Naive B cell (primary cell): Measurements from ENCODE around the gene CERKL. TPM values are rescaled to one million over a fixed set of nuclear protein-coding genes. Genes with fewer than 3 reads are reported as not detected.

Experiments used
- ATAC-seq, 2 donors: fragments of 150-1000 bp; cut with Tn5 transposase; 2 replicates each; pipeline ENCODE4 v1.10.0; 2021; ENCODE audit warnings: low read depth in 2 of 2, mild to moderate bottlenecking in 2 of 2, moderate library complexity in 2 of 2
- DNase-seq: peaks from one replicate; pipeline ENCODE4 v3.0.0; 2022
- H3K27ac Mint-ChIP-seq, 6 donors: one replicate each; pipeline ENCODE4 v1.8.0; 2020 to 2022; ENCODE audit warnings: mild to moderate bottlenecking in 6 of 6, mixed read lengths in 6 of 6, moderate library complexity in 5 of 6, inconsistent platforms in 2 of 6
- H3K27me3 Mint-ChIP-seq, 3 donors: one replicate each; pipeline ENCODE4 v1.8.0; 2021 to 2022; ENCODE audit warnings: mixed read lengths in 3 of 3, mild to moderate bottlenecking in 1 of 3
- H3K36me3 Mint-ChIP-seq, 2 donors: one replicate each; pipeline ENCODE4 v1.8.0; 2020 to 2022; ENCODE audit warnings: mixed read lengths in 2 of 2, inconsistent platforms in 1 of 2, mild to moderate bottlenecking in 1 of 2
- H3K4me1 Mint-ChIP-seq, 3 donors: one replicate each; pipeline ENCODE4 v1.8.0; 2020 to 2022; ENCODE audit warnings: mixed read lengths in 3 of 3, inconsistent platforms in 1 of 3, mild to moderate bottlenecking in 1 of 3, moderate library complexity in 1 of 3
- H3K4me3 Mint-ChIP-seq, 8 donors: one replicate each; pipeline ENCODE4 v1.8.0; 2020 to 2022; ENCODE audit warnings: mild to moderate bottlenecking in 8 of 8, mixed read lengths in 8 of 8, moderate library complexity in 8 of 8, inconsistent platforms in 2 of 8
- H3K9me3 Mint-ChIP-seq, 7 donors: one replicate each; pipeline ENCODE4 v1.8.0; 2020 to 2022; ENCODE audit warnings: mixed read lengths in 7 of 7, mild to moderate bottlenecking in 5 of 7, inconsistent platforms in 2 of 7, moderate library complexity in 1 of 7
- polyA plus RNA-seq, 6 donors: library from polyadenylated mRNA; unstranded; fragments of 300-500 nt; fragmentation: Illumina TruSeq; gene quantifications; one replicate each; pipeline ENCODE4 v1.2.3, GENCODE V29; 2021; ENCODE audit warnings: low read depth in 6 of 6

The CERKL gene
- polyA plus RNA-seq, 6 donors from 2014 or later, result 14.8 to 24.5 (median 19.6) TPM

GRCh38 chr2:181605889-181606837 is 50.7 kb downstream of the CERKL start:
- ATAC-seq (no peak), DNase-seq (no peak)
- H3K4me3 Mint-ChIP-seq, result no peak overlapping the region
- peaks cover 0 to 6% of the 10 kb centered on the region in 2 donors for H3K36me3 Mint-ChIP-seq
- peaks cover 0 to 17% (median 5%) of the 10 kb centered on the region in 7 donors for H3K9me3 Mint-ChIP-seq
- peaks cover 0 to 15% (median 12%) of the 10 kb centered on the region in 3 donors for H3K4me1 Mint-ChIP-seq
- H3K27me3 Mint-ChIP-seq, result peaks cover 0 to 6% (median 4%) of the 10 kb centered on the region in 3 donors
- H3K27ac Mint-ChIP-seq, result peak overlapping the region in 2 of 6 donors; percentile 42 to 72

- peaks cover 0 to 17% (median 5%) of the 10 kb centered on the region in 7 donors for H3K9me3 Mint-ChIP-seq
- peaks cover 0 to 18% (median 4%) of the 10 kb centered on the region in 3 donors for H3K27me3 Mint-ChIP-seq
- ATAC-seq (peak; percentile 46 to 66), DNase-seq (no peak)
- H3K4me1 Mint-ChIP-seq, result peaks cover 0 to 8% (median 8%) of the 10 kb centered on the region in 3 donors
- peaks cover 0 to 6% of the 10 kb centered on the region in 2 donors for H3K36me3 Mint-ChIP-seq
- no peak overlapping the region for H3K4me3 Mint-ChIP-seq
- H3K27ac Mint-ChIP-seq, result no peak overlapping the region
Observed at GRCh38 chr2:181602017-181602416, 54.9 kb downstream of the CERKL start.

GRCh38 chr2:181596556-181596955 is 60.3 kb downstream of the CERKL start:
- Mint-ChIP-seq H3K4me3 (no peak overlapping the region), H3K4me1 (no peaks in the 10 kb centered on the region), H3K27ac (no peak overlapping the region), H3K9me3 (no peaks in the 10 kb centered on the region), H3K36me3 (no peaks in the 10 kb centered on the region), H3K27me3 (peaks cover 0 to 12% (median 4%) of the 10 kb centered on the region in 3 donors)
- ATAC-seq (no peak), DNase-seq (no peak)

- Mint-ChIP-seq H3K4me1 (no peaks in the 10 kb centered on the region), H3K27ac (no peak overlapping the region), H3K36me3 (no peaks in the 10 kb centered on the region), H3K27me3 (peaks cover 0 to 7% (median 4%) of the 10 kb centered on the region in 3 donors), H3K9me3 (no peaks in the 10 kb centered on the region), H3K4me3 (no peak overlapping the region)
- ATAC-seq (no peak), DNase-seq (no peak)
Observed at GRCh38 chr2:181594322-181594721, 62.6 kb downstream of the CERKL start.

- peaks cover 6 to 14% (median 10%) of the 10 kb centered on the region in 3 donors for H3K4me1 Mint-ChIP-seq
- H3K27ac Mint-ChIP-seq, result no peak overlapping the region
- H3K27me3 Mint-ChIP-seq, result peaks cover 0 to 9% (median 0%) of the 10 kb centered on the region in 3 donors
- H3K4me3 Mint-ChIP-seq, result no peak overlapping the region
- H3K9me3 Mint-ChIP-seq, result no peaks in the 10 kb centered on the region
- ATAC-seq (no peak), DNase-seq (no peak)
- H3K36me3 Mint-ChIP-seq, result no peaks in the 10 kb centered on the region
Observed at GRCh38 chr2:181589779-181590178, 67.1 kb downstream of the CERKL start.

- Mint-ChIP-seq H3K36me3 (no peaks in the 10 kb centered on the region), H3K4me3 (no peak overlapping the region), H3K9me3 (no peaks in the 10 kb centered on the region), H3K4me1 (peaks cover 6 to 14% (median 10%) of the 10 kb centered on the region in 3 donors), H3K27me3 (peaks cover 0 to 9% (median 0%) of the 10 kb centered on the region in 3 donors), H3K27ac (no peak overlapping the region)
- DNase-seq, result no peak
- no peak for ATAC-seq
Observed at GRCh38 chr2:181588546-181588945, 68.4 kb downstream of the CERKL start.

GRCh38 chr2:181586569-181587081 is 70.3 kb downstream of the CERKL start:
- Mint-ChIP-seq H3K9me3 (no peaks in the 10 kb centered on the region), H3K4me1 (peaks cover 6 to 14% (median 10%) of the 10 kb centered on the region in 3 donors), H3K36me3 (no peaks in the 10 kb centered on the region), H3K4me3 (peak overlapping the region in 1 of 8 donors; percentile 45), H3K27me3 (peaks cover 0 to 10% (median 0%) of the 10 kb centered on the region in 3 donors), H3K27ac (peak overlapping the region in 1 of 6 donors; percentile 6)
- DNase-seq (no peak), ATAC-seq (peak; percentile 38 to 41)

GRCh38 chr2:181585732-181586131 is 71.2 kb downstream of the CERKL start:
- no peak for ATAC-seq
- Mint-ChIP-seq H3K36me3 (no peaks in the 10 kb centered on the region), H3K27ac (no peak overlapping the region), H3K27me3 (peaks cover 0 to 10% (median 0%) of the 10 kb centered on the region in 3 donors), H3K9me3 (no peaks in the 10 kb centered on the region), H3K4me3 (no peak overlapping the region), H3K4me1 (peaks cover 6 to 14% (median 10%) of the 10 kb centered on the region in 3 donors)
- no peak for DNase-seq

GRCh38 chr2:181581534-181581933 is 75.4 kb downstream of the CERKL start:
- Mint-ChIP-seq H3K27me3 (peaks cover 0 to 9% (median 0%) of the 10 kb centered on the region in 3 donors), H3K36me3 (no peaks in the 10 kb centered on the region), H3K9me3 (no peaks in the 10 kb centered on the region), H3K27ac (no peak overlapping the region), H3K4me1 (peaks cover 3 to 9% (median 6%) of the 10 kb centered on the region in 3 donors), H3K4me3 (no peak overlapping the region)
- ATAC-seq (no peak), DNase-seq (no peak)

- ATAC-seq (no peak), DNase-seq (no peak)
- H3K9me3 Mint-ChIP-seq, result no peaks in the 10 kb centered on the region
- H3K27ac Mint-ChIP-seq, result no peak overlapping the region
- no peak overlapping the region for H3K4me3 Mint-ChIP-seq
- no peaks in the 10 kb centered on the region for H3K36me3 Mint-ChIP-seq
- no peaks in the 10 kb centered on the region for H3K4me1 Mint-ChIP-seq
- peaks cover 0 to 9% (median 0%) of the 10 kb centered on the region in 3 donors for H3K27me3 Mint-ChIP-seq
Observed at GRCh38 chr2:181578829-181579228, 78.1 kb downstream of the CERKL start.

- Mint-ChIP-seq H3K27ac (no peak overlapping the region), H3K4me1 (no peaks in the 10 kb centered on the region), H3K27me3 (peaks cover 0 to 5% (median 0%) of the 10 kb centered on the region in 3 donors), H3K36me3 (no peaks in the 10 kb centered on the region), H3K4me3 (no peak overlapping the region), H3K9me3 (no peaks in the 10 kb centered on the region)
- DNase-seq, result no peak
- no peak for ATAC-seq
Observed at GRCh38 chr2:181576431-181576830, 80.5 kb downstream of the CERKL start.

GRCh38 chr2:181575650-181576025 is 81.3 kb downstream of the CERKL start:
- no peak overlapping the region for H3K27ac Mint-ChIP-seq
- H3K9me3 Mint-ChIP-seq, result no peaks in the 10 kb centered on the region
- no peak for DNase-seq

GRCh38 chr2:181575024-181575649 is 81.8 kb downstream of the CERKL start:
- Mint-ChIP-seq H3K27me3 (peaks cover 0 to 5% (median 0%) of the 10 kb centered on the region in 3 donors), H3K36me3 (no peaks in the 10 kb centered on the region), H3K4me3 (no peak overlapping the region), H3K27ac (no peak overlapping the region), H3K9me3 (no peaks in the 10 kb centered on the region), H3K4me1 (no peaks in the 10 kb centered on the region)
- no peak for DNase-seq
- no peak for ATAC-seq

More at GRCh38 chr2:181575650-181576025, 81.3 kb downstream of the CERKL start:
- Mint-ChIP-seq H3K4me3 (no peak overlapping the region), H3K27me3 (peaks cover 0 to 5% (median 0%) of the 10 kb centered on the region in 3 donors), H3K36me3 (no peaks in the 10 kb centered on the region), H3K4me1 (no peaks in the 10 kb centered on the region)
- ATAC-seq, result no peak
